Lung (tissue), 12 donors: ENCODE data around the gene NSMCE1. TPM values are rescaled to one million over a fixed set of nuclear protein-coding genes. Genes with fewer than 3 reads are reported as not detected.

Experiments used
- ATAC-seq: fragments of 200-7000 bp; cut with Tn5 transposase; one replicate; pipeline ENCODE4 v1.9.1; 2020; ENCODE audit warnings: moderate number of reproducible peaks; ENCODE audit not compliant: insufficient read depth, low FRiP score
- DNase-seq, 3 donors: peaks; one replicate each; pipeline ENCODE4 v3.0.0-alpha.2; 2013 to 2017
- H3K27ac ChIP-seq, 2 donors: one replicate each; pipeline ENCODE4 v1.5.1; 2013; ENCODE audit warnings: mild to moderate bottlenecking in 2 of 2, moderate library complexity in 2 of 2, control low read depth in 1 of 2, inconsistent platforms in 1 of 2, low read depth in 1 of 2, low read length in 1 of 2
- H3K27me3 ChIP-seq, 3 donors: one replicate each; pipeline ENCODE4 v1.5.1; 2013; ENCODE audit warnings: low read length in 2 of 3; ENCODE audit not compliant: control insufficient read depth in 3 of 3, insufficient read depth in 3 of 3
- H3K36me3 ChIP-seq, 4 donors: one replicate each; pipeline ENCODE4 v1.5.1; 2013; ENCODE audit warnings: low read length in 4 of 4, mild to moderate bottlenecking in 1 of 4, moderate library complexity in 1 of 4; ENCODE audit not compliant: control insufficient read depth in 4 of 4, insufficient read depth in 4 of 4
- H3K4me1 ChIP-seq, 5 donors: one replicate each; pipeline ENCODE4 v1.5.1; 2013; ENCODE audit warnings: low read length in 5 of 5, mild to moderate bottlenecking in 2 of 5, moderate library complexity in 1 of 5; ENCODE audit not compliant: control insufficient read depth in 5 of 5, insufficient read depth in 5 of 5
- H3K4me3 ChIP-seq: one replicate; pipeline ENCODE4 v1.5.1; 2013; ENCODE audit warnings: mild to moderate bottlenecking, control low read depth, moderate library complexity
- H3K9ac ChIP-seq, 2 donors: one replicate each; pipeline ENCODE4 v1.5.1; 2013; ENCODE audit warnings: low read length in 2 of 2, control low read depth in 1 of 2; ENCODE audit not compliant: insufficient read depth in 1 of 2
- H3K9me3 ChIP-seq, 4 donors: one replicate each; pipeline ENCODE4 v1.5.1; 2013; ENCODE audit warnings: low read length in 3 of 4, mild to moderate bottlenecking in 1 of 4, moderate library complexity in 1 of 4; ENCODE audit not compliant: control insufficient read depth in 4 of 4, insufficient read depth in 3 of 4
- WGBS, 2 donors: extraction: QIAGEN DNeasy Blood & Tissue Kit; methylation state at CpG; one replicate each; pipeline ENCODE4 v1.1.7; 2013; 5-methylcytosine and 5-hydroxymethylcytosine counted together
- polyA plus RNA-seq, 2 donors: library from polyadenylated mRNA; stranded (reverse); fragments of 200-250 nt; gene quantifications; one replicate each; pipeline ENCODE4 v1.2.1, GENCODE V29; 2013
- total RNA-seq, 2 donors: library from RNA; depleted of rRNA in 1 of 2; stranded (reverse); fragments of >200 nt in 1 of 2; gene quantifications; one replicate each; pipeline ENCODE4 v1.2.1, GENCODE V29; 2014 to 2021
- TF ChIP-seq, protein P1 (sequence below): IDR thresholded peaks from 2 replicates; pipeline ENCODE4 v1.5.1; 2012; ENCODE audit warnings: mild to moderate bottlenecking; ENCODE audit errors: control extremely low read depth, extremely low read depth
- donor health status: control.
- donor health status: control.
- donor health status: Bipolar disorder and iron deficiency.
- donor health status: healthy.
- donor health status: DM: yes; HTN: yes; CAD: no.

The NSMCE1 gene
- total and polyA plus RNA-seq, 4 donors, result 37.4 to 75.4 (median 57.2) TPM

- no peaks in the 10 kb centered on the region for H3K4me1 ChIP-seq
- 78 to 79% methylated on average over 6 of the region's 6 CpGs for WGBS, 2 donors
- no peak for ATAC-seq
Observed at GRCh38 chr16:27195076-27195741, 73.4 kb downstream of the NSMCE1 start.

DNA sequence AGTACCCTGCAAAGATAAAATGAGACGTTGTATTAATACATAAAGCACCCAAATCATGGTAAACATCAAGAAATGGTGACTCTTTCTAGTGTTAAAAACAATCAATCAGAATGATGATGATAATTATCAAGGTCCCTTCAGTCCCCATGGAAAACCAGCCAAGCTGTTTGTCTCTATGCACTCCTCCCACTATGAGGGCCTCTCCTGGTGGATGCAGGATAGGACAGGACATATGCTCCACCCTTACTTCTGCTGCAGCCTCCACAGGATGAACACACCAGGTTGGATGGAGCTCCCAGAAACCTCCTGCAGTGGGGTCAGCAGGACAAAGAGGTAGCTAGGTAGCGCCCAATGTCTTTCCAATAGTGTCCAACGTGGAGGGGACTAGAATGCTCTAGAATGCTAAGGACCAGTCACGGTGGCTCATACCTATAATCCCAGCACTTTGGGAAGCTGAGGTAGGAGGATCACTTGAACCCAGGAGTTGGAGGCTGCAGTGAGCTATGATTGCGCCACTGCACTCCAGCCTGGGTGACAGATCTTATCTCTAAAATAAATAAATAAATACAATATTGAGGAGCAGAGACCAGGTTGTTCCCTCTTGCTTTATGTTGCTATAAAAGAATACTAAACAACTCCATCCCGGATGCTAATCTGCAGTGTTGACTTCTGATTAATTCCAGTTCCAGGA is 75.1 kb downstream of the NSMCE1 start:
- Histone ChIP-seq H3K9ac (no peak overlapping the region), H3K27ac (no peak overlapping the region), H3K36me3 (no peaks in the 10 kb centered on the region), H3K9me3 (peaks cover 0 to 2% (median 0%) of the 10 kb centered on the region in 4 donors), H3K4me1 (no peaks in the 10 kb centered on the region), H3K4me3 (no peak overlapping the region), H3K27me3 (peaks cover 0 to 10% (median 4%) of the 10 kb centered on the region in 3 donors)
- ATAC-seq, result no peak
- no peak for DNase-seq
- 82 to 87% methylated on average over 6 of the region's 6 CpGs for WGBS, 2 donors
- TF ChIP-seq, protein P1, sequence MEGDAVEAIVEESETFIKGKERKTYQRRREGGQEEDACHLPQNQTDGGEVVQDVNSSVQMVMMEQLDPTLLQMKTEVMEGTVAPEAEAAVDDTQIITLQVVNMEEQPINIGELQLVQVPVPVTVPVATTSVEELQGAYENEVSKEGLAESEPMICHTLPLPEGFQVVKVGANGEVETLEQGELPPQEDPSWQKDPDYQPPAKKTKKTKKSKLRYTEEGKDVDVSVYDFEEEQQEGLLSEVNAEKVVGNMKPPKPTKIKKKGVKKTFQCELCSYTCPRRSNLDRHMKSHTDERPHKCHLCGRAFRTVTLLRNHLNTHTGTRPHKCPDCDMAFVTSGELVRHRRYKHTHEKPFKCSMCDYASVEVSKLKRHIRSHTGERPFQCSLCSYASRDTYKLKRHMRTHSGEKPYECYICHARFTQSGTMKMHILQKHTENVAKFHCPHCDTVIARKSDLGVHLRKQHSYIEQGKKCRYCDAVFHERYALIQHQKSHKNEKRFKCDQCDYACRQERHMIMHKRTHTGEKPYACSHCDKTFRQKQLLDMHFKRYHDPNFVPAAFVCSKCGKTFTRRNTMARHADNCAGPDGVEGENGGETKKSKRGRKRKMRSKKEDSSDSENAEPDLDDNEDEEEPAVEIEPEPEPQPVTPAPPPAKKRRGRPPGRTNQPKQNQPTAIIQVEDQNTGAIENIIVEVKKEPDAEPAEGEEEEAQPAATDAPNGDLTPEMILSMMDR, result no peak

More at GRCh38 chr16:27195076-27195741, 73.4 kb downstream of the NSMCE1 start:
- no peak for DNase-seq
- Histone ChIP-seq H3K4me3 (no peak overlapping the region), H3K27me3 (peaks cover 0 to 10% (median 4%) of the 10 kb centered on the region in 3 donors), H3K9me3 (peaks cover 0 to 2% (median 0%) of the 10 kb centered on the region in 4 donors), H3K9ac (no peak overlapping the region), H3K36me3 (no peaks in the 10 kb centered on the region), H3K27ac (no peak overlapping the region)
- TF ChIP-seq, protein P1, result no peak

- Histone ChIP-seq H3K9ac (no peak overlapping the region), H3K27ac (no peak overlapping the region), H3K4me3 (no peak overlapping the region), H3K9me3 (peaks cover 0 to 2% (median 0%) of the 10 kb centered on the region in 4 donors), H3K36me3 (no peaks in the 10 kb centered on the region), H3K27me3 (peaks cover 0 to 3% (median 0%) of the 10 kb centered on the region in 3 donors), H3K4me1 (no peaks in the 10 kb centered on the region)
- ATAC-seq, result no peak
- TF ChIP-seq, protein P1, result no peak
- DNase-seq, result no peak
- 58 to 61% methylated on average over 7 of the region's 7 CpGs for WGBS, 2 donors
Observed at GRCh38 chr16:27191352-27191924, 77.1 kb downstream of the NSMCE1 start.
